Thyroid gland (tissue), 4 donors: ENCODE measurements around the gene FAM177A1.

Source experiments
- POLR2A ChIP-seq, 2 donors: fragments of 450-650 bp; IDR thresholded peaks; one replicate each; pipeline ENCODE4 v1.6.1; 2017; ENCODE audit warnings: antibody characterized with exemption in 2 of 2, mild to moderate bottlenecking in 2 of 2, moderate library complexity in 1 of 2
- TF ChIP-seq, protein P1 (sequence below), 6 experiments: fragments of 200-600 bp in 3 of 6; fragments of 450-650 bp in 3 of 6; sonication (generic) in 3 of 6; IDR thresholded peaks; one replicate each; pipeline ENCODE4 v1.5.1; 2016 to 2019; ENCODE audit warnings: antibody characterized with exemption in 6 of 6, mild to moderate bottlenecking in 2 of 6, inconsistent platforms in 1 of 6, moderate library complexity in 1 of 6

GRCh38 chr14:35121887-35122695, 76.0 kb downstream of the FAM177A1 start, which contains the start of the genes PPP2R3C and PRORP:
- TF ChIP-seq, protein P1, sequence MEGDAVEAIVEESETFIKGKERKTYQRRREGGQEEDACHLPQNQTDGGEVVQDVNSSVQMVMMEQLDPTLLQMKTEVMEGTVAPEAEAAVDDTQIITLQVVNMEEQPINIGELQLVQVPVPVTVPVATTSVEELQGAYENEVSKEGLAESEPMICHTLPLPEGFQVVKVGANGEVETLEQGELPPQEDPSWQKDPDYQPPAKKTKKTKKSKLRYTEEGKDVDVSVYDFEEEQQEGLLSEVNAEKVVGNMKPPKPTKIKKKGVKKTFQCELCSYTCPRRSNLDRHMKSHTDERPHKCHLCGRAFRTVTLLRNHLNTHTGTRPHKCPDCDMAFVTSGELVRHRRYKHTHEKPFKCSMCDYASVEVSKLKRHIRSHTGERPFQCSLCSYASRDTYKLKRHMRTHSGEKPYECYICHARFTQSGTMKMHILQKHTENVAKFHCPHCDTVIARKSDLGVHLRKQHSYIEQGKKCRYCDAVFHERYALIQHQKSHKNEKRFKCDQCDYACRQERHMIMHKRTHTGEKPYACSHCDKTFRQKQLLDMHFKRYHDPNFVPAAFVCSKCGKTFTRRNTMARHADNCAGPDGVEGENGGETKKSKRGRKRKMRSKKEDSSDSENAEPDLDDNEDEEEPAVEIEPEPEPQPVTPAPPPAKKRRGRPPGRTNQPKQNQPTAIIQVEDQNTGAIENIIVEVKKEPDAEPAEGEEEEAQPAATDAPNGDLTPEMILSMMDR (IDR thresholded peaks at IDR 0.05), result no peak
- TF ChIP-seq POLR2A (IDR thresholded peaks at IDR 0.05), result peak in 1 of 2 donors; percentile 70
